ENCODE measurements around the gene SPEM3. TPM values are rescaled to one million over a fixed set of nuclear protein-coding genes. Genes with fewer than 3 reads are reported as not detected.
A peak's percentile ranks its signal among the peaks of the same experiment; 100 is the strongest.

Gene SPEM3
- total RNA-seq (2014; rRNA removed; shearing (Covaris generic)), result not detected in 2 replicates

- no peak for DNase-seq (ENCODE audit: low spot score)
These were observed at the start of gene SPEM3 for GRCh38 chr17:7428557-7428956. Gene SPEM3 (plus strand): TSS chr17:7428857. CDS start chr17:7428903, 46 bp downstream.

- DNase-seq (ENCODE audit: low spot score), result no peak
These were observed 49.5 kb upstream of the SPEM3 start for GRCh38 chr17:7379134-7379533.

- DNase-seq (ENCODE audit: low spot score), result no peak
These were observed 48.3 kb upstream of the SPEM3 start for GRCh38 chr17:7380321-7380720.

GRCh38 chr17:7380855-7381683 is 47.6 kb upstream of the SPEM3 start, which contains the start of gene TNK1:
Gene TNK1 (plus strand): TSS chr17:7381089. CDS start chr17:7382927, 1,838 bp downstream.
- no peak for DNase-seq (ENCODE audit: low spot score)

- no peak for DNase-seq (ENCODE audit: low spot score)
These were observed 45.8 kb upstream of the SPEM3 start for GRCh38 chr17:7382901-7383300.

GRCh38 chr17:7383371-7383741 is 45.3 kb upstream of the SPEM3 start:
- no peak for DNase-seq (ENCODE audit: low spot score)

GRCh38 chr17:7383742-7384488 is 44.7 kb upstream of the SPEM3 start:
- DNase-seq (ENCODE audit: low spot score), result no peak

- DNase-seq (ENCODE audit: low spot score), result no peak
These were observed 44.1 kb upstream of the SPEM3 start for GRCh38 chr17:7384489-7385081.

- no peak for DNase-seq (ENCODE audit: low spot score)
These were observed 39.8 kb upstream of the SPEM3 start for GRCh38 chr17:7388856-7389255.

- DNase-seq (ENCODE audit: low spot score), result no peak
These were observed 38.4 kb upstream of the SPEM3 start for GRCh38 chr17:7389924-7390910.

GRCh38 chr17:7391307-7391706 is 37.4 kb upstream of the SPEM3 start:
- DNase-seq (ENCODE audit: low spot score), result no peak

GRCh38 chr17:7392696-7393612 is 35.7 kb upstream of the SPEM3 start:
- no peak for DNase-seq (ENCODE audit: low spot score)

GRCh38 chr17:7393613-7394451 is 34.8 kb upstream of the SPEM3 start:
- DNase-seq (ENCODE audit: low spot score), result peak; percentile 53

- DNase-seq (ENCODE audit: low spot score), result peak; percentile 74
These were observed 34.0 kb upstream of the SPEM3 start, which contains the start of gene PLSCR3 for GRCh38 chr17:7394452-7395191. Gene PLSCR3 (minus strand): TSS chr17:7394525. CDS start chr17:7394110, 415 bp downstream.

GRCh38 chr17:7396147-7396546 is 32.5 kb upstream of the SPEM3 start:
- DNase-seq (ENCODE audit: low spot score), result no peak

GRCh38 chr17:7398612-7399011 is 30.0 kb upstream of the SPEM3 start:
- no peak for DNase-seq (ENCODE audit: low spot score)

GRCh38 chr17:7403043-7403726 is 25.5 kb upstream of the SPEM3 start:
- DNase-seq (ENCODE audit: low spot score), result peak; percentile 18

GRCh38 chr17:7403727-7403976 is 25.0 kb upstream of the SPEM3 start:
- DNase-seq (ENCODE audit: low spot score), result no peak

All from A172 (cell line).